Fibroblast of skin of left quadriceps (primary cell): ENCODE measurements around the gene GNG8.
A peak's percentile ranks its signal among the peaks of the same experiment; 100 is the strongest.
"Not testable (repeated sequence)": the region's sequence is repeated elsewhere in the genome, so short reads cannot be mapped to it uniquely, and the experiment has no call there.

Source experiments
- DNase-seq, 2 experiments: peaks; one replicate each; pipeline ENCODE4 v3.0.0-alpha.2; 2013; ENCODE audit warnings: low read depth in 2 of 2

The GNG8 gene

DNA sequence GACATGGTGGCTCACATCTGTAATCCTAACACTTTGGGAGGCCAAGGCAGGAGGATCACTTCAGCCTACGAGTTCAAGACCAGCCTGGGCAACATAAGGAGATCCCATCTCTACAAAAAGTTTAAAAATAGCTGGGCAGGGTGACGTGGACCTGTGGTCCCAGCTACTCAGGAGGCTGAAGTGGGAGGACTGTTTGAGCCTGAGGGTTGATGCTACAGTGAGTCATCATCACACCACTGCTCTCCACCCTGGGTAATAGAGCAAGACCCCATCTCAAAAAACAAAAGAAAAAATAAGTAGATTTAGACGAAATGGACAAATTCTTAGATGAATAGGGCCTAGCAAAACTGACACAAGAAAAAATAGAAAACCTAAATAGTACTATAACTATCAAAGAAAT is 10.4 kb upstream of the GNG8 start:
- DNase-seq = no peak

DNA sequence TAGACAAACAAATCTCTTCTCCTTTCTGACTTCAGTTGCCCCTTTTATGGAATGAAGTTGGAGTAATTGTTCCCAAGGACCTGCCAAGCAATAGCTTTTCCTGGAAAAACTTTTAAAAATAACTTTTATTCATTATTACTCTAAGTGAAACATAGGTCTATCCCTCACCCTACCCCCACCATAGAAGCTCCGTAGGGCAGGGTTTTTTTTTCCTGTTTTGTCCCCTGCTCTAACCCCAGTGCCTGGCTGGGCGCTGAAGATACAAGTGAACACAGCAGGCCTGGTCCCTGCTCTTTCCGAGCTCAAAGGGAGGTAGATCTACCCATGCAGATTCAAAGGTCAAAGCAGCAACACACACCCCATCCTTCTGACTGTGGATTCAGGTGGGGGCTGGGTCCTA is 8.7 kb upstream of the GNG8 start:
- no peak for DNase-seq

DNA sequence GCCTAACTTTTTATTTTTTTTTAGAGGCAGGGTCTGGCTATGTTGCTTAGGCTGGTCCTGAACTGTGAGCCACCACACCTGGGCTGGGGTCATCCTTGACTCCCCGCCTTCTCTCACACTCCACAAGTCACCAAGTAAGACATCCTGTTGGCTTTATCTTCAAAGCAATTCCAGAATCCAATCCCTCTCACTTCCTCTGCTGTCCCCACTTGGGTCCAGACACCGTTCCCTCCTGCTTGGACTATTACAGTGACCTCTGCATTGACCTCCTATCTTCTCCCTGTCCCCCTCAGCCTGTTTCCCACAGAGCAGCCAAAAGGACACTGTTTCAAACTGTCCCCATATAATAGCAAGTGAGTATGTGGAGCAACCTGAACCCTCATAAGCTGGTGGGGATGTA is 4.7 kb upstream of the GNG8 start:
- DNase-seq = no peak

DNA sequence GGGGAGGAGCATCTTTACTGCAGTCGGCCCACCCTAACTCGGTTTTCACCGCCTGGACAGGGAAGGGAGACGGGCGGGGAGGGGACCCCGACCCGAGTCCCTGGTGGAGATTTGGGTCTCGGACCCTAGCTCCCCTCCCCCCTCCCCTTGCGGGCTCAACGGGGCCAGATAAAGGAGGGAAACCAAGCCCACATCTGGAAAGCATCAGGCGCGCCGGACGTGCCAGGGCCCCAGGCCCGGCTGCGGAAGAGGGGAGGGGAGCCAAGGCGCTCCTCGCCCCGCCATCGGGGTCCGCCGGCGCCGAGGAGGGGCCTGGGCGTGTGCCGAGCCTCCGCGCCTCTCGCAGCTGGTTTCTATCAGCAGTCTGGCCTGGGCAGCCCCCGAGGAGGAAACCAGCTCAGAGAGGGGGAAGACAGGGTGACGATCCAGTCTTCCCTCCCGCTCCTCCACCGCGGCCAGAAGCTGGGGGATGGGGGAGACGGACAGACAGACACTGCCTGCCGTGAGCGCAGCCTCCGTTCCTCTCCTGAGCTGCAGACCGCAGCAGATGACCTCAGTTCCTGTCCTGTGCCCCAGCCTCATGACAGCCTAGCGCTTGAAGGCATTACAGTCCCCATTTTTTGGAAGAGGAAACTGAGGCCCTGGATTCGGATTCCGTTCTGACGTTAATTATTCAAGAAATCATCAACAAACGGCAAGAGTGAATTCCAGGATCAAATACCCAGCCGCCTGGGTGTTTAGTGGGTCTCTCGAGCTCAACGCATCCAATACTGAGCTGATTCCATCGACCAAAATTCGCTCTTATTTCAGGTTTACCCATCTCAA is 3.6 kb upstream of the GNG8 start:
- peak; percentile 82 to 84 for DNase-seq

DNA sequence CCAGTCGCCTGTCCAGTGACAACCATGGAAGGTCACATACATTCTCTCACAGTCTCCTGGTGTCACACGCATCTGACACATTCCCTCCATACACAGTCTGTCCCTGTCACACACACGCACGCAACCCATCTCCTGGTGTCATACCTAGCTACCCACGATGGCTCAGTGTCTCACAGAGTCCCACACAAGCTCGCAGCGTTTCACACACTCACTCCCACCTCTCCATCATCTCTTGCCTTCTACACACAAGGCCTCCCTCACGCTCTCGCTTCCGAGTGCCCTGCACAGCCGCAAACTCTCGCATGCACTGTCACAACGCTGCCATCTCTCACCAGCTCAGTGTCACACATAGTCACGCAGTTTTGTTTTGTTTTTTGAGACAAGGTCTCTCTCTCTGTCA is 1.2 kb upstream of the GNG8 start:
- no peak for DNase-seq

DNA sequence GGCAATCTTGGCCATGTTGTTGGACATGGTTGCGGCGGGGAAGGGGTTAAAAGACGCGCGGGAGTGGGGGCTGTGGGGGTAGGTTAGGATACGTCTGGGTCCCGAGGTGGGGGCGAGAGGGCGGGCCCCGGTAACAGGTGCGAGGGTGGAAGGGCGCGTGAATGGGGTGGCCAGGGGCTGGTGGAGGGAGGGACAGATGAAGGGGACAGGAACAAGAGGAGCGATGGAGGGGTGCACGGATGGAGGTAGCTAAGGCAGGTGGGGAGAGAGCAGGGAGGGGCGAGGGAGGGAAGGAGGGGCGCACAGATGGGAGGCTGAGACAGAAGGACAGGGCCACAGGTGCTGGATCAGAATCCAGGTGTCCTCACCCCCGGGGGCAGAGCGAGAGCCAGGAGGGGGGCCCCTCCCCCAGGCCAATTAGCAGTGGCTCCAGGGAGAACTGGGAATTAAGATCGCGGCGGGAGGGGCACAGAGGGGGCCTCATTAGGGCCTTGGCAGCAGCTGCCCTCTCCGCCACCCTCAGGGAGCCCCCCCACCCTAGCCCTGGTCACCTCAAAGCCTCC is 1.3 kb downstream of the GNG8 start:
- DNase-seq = no peak

DNA sequence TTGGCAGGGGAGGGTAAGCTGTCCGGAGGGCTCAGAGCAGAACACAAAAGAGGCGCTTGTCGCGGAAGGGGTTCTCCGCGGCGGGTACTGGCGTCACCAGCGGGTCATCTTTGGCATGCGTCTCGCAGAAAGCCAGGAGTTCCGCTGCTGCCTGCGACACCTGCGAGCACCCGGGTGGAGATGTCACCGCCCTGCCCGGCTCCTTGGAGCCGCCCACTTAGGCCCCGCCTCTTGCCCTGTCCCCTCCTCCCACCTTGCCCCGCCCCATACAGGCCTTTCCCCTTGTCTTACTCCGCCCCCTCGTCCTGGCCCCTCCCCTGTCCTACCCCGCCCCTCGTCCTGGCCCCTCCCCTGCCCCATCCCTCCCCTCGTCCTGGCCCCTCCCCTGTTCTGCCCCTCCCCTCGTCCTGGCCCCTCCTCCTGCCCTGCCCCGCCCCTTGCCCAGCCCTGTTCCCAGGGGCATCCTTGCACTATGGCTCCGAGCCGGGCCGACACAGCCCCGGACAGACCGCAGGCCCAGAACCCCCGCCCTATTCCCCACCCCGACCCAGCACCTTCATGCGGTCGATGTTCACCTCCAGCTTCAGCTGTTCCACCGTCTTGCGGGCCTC is 1.9 kb downstream of the GNG8 start:
- peak; percentile 61 to 71 for DNase-seq

DNA sequence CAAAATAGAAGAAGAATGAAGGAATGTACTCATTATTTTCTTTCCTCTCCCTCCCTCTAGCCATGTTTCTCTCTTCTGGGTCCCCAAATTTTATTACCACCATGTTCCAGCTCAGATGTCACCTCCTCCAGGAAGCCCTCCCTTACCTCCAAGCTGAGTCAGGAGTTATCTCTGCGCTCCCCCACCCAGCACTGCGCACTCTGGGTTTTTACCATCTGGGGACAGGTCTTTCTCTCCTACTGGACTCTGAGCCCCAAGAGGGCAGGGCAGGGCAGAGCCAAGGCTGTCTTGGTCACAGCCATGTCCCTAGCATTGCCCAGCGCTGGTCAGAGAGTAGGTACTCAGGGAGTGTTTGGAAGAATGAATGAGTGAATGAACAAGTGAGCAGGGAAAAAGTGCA is 2.9 kb downstream of the GNG8 start:
- DNase-seq = no peak

DNA sequence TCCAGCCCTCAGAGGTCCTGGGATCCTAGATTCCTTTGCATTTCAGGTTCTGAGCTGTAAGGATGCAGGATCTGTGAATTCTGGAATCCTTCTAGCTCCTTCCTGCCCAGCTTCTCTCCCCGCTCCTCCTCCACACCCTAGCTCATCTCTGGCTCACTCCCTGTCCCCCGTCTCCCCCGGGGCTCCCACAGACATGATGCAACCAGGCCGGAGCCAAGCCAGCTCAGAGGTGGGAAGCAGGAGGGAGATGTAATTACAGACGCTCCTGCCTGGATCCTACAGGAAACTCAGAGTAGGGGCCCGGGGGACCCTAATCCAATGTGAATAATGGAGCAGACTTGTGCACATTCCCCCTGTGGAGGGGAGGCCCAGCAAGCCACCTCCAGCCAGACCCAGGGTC is 4.5 kb downstream of the GNG8 start:
- DNase-seq = peak in 1 of 2 experiments; percentile 55

DNA sequence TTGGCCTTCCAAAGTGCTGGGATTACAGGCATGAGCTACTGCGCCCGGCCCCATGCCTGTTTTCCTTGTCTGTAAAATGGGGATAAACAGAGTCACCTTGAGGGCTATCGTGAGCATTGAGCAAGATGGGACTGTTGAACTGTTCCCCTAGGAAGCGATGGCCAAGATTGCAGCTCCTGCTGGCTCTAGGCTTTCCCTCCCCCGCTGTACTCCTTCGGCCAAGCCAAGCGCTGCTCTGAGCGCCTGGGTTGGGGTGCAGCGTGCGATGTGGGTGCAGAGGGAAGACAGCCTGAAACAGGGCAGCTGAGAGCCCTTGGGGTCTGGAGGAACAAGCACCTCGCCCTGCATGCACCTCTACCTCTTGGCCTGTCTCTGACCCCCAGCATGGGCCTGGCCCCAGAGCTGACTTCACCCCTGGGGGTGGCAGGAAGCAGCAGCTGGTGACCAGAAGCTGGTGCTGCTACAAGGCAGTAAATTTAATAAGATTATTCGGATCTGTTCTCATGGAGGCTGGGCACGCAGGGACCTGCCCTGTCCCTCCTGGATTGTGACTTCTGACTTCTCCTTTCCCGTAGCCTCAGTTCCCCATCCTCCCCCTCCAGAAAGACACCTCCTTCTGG is 5.3 kb downstream of the GNG8 start:
- no peak for DNase-seq

DNA sequence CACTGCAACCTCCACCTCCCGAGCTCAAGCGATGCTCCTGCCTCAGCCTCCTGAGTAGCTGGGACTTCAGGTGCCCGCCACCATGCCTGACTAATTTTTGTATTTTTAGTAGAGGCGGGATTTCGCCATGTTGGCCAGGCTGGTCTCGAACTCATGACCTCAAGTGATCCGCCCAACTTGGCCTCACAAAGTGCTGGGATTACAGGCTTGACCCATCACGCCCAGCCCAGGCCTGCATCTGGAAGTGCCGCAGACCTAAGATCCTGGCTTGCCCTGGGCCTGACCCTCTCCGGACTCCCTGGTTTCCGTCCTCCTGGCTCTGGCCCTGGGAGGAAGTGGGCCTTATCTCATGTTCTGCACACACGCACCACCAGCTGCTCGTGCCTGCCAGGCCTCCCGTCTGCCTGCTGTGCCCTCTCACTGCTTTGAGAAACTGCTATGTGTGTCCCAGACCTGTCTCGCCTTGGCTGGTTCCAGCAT is 6.4 kb downstream of the GNG8 start:
- no peak for DNase-seq

DNA sequence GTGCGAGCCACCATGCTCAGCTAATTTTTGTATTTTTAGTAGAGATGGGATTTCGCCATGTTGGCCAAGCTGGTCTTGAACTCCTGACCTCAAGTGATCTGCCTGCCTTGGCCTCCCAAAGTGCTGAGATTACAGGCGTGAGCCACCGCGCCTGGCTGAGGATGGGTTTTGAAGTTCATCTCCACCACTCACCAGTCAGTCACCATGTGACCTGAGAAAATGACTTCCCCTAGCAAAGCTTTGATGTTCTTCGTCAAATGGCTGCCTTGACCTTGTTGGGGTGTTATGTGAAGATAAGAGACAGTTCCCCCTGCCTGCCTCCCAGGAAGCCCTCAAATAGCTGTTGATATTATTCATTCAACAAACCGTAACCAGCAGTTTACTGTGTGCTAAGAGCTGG is 7.0 kb downstream of the GNG8 start:
- not testable (repeated sequence) for DNase-seq

DNA sequence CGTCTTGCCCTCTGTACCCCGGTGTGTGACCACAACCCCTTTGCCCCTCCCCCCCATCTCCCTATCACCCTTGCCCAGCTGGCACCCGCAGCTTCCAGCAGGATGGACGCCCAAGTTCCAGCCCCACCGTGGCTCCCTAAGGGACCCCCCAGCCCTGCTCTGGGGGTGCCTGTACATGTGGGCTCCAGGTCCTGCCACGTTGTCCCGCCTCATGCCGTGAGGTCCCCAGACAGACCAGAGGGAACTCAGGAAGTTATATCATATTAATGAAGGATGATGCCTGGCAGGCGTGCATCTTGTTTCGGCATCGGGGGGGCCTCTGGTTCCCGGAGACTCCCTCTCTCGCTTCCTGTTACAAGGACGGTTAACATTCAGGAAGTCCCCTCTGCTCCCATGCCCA is 9.6 kb downstream of the GNG8 start:
- DNase-seq = no peak

DNA sequence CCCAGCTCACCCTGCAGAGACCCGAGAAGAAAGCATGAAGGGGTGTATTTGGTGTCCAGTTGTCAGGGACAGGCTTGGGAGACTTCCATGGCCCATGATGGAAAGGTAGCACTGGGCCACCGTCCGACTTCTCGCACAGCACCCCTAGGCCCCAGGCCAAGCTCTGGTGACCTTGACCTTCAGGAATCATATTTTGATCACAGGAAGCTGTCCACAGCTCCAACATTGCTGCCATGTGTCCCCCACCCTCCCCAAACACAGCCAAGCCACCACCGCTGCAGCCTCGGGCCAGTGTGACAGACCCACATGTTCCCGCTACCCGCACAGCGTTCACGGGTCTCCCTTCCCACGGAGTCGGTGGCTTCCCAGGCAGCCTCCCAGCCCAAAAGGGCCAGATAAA is 10.3 kb downstream of the GNG8 start:
- DNase-seq = no peak

DNA sequence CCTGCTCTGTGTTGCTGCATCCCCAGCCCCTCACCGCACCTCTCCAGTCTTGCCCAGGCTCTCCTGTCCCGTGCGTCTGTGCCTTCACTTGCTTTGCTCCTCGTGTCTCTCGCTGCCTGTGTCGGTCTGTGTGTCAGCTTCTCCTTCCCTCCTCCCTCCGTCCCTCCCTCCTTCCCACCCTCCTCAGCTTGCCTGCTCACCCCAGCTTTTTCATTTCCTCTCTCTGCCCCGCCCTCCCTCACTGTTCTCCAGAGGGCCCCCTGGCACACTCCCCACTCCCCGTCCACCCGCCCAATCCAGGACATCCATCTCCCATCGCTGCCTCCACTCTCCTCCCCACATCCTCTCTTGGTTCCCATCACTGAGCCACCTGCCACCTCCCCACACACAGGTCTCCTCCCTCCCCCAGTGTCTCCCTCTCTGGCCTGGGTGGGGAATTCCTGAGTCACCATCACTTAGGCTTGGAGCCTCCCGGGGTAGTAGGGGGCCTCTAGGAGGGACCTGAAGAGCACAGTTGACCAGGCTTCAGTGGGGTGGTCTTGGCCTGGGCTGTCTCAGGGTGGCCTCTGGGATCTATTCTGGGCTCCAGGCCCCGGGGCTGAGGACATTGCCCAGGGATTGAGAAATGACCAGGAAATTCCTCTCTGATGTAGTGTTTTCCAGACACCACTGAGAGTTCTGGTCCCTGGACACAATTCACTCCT is 10.9 kb downstream of the GNG8 start, which contains the start of gene PTGIR:
Gene PTGIR (minus strand): TSS at position 132 of the 704 bp plus-strand sequence. CDS start 864 bp downstream, outside the sequence.
- peak; percentile 56 to 57 for DNase-seq

DNA sequence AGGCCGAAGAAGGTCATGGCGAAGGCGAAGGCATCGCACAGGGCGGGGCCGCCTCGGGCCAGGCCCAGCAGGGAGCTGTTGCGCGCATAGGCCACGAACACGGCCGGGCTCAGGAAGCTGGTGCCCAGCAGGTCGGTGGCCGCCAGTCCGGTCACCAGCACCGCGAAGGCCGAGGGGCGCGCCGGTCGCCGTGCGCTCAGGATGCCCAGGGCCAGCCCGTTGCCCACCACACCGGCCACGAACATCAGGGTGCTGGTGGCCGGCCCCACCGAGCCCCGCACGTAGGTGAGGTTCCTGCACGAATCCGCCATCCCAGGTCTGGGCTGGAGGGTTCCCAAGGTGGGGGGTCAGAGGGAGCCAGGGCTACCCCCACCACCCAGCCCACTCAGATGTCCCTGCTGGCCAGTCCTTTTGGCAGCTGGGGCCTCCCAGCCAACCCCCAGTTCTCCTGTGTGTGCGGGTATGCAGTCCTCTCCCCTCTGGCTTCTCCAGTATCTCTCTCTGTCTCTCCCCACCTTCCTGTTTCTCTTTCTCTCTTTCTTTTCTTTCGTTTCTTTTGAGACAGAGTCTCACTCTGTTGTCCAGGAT is 12.0 kb downstream of the GNG8 start:
- no peak for DNase-seq

DNA sequence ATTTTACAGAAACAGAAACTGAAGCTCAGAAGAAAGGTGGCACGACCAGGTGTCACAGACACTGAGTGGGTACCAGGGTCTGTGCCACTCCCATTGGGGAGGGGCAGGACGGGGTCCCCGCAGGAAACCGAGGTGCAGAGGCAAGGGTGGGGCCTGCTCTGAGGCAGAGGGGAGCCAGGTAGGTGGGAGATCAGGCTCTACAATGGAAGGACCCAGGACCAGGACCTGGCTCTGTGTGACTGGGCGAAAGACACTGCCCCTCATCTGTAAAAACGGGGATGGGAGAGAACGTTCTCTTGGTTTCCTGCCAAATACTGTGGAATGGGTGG is 13.9 kb downstream of the GNG8 start:
- no peak for DNase-seq

DNA sequence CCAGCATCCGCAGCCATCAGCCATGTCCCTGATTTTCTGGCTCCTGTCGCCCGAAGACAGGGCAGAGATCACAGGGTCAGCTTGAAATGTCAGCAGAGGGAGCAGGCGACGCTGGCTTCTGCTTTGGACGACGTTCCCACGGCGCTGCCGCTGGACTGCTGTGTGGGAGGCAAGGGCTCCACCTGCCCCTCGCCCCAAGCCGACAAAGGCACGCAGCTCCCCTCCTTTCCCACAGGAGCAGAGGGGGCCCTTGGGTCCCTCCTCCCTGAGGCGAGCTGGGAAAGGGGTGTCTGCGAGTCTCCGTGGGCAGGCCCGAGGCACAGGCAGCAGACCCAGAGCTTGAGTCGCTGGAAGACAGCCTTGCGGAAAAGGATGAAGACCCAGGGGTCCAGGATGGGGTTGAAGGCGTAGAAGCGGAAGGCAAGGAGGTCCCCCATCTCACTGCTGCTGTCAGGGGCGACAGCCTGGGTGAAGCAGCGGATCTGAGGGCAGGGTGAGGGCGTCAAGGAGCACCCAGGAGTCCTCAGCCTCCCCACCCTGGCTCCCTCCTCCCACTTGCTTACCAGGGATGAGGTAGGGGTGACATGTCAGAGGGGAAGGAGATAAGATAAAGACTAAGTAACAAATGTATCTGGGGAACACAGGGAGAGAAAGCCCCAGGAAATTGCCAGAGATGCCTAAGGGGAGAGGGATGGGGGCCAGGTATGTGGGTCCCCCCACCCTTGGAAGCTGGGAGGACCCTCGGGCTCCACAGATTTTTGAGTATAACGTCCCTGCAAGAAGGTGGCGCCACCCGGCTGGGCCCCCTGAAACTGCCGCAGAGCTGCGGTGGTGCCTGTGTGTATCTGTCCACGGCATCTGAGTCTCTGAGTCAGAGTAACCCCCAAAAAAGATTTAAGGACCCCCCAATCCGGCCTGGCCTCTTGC is 14.5 kb downstream of the GNG8 start:
- no peak for DNase-seq

DNA sequence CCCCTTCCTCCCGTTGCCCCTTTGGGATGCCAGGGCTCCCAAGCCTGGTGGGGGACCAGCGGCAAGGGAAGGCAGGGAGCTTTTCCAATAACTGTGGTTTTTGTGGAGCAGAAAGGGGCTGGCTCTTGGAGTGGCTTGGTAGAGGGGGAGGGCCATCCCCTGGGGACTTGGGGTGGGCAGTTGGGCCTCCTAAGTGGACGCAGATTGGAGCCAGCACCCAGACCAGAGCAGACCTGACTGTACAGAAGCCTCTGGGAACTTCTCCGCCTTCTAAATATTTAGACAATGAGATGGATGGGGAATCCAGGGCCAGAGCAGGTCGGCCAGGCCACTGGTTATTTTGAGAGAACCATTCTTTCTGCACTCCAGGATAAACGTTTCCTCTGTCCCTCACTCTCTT is 15.3 kb downstream of the GNG8 start:
- DNase-seq = no peak

DNA sequence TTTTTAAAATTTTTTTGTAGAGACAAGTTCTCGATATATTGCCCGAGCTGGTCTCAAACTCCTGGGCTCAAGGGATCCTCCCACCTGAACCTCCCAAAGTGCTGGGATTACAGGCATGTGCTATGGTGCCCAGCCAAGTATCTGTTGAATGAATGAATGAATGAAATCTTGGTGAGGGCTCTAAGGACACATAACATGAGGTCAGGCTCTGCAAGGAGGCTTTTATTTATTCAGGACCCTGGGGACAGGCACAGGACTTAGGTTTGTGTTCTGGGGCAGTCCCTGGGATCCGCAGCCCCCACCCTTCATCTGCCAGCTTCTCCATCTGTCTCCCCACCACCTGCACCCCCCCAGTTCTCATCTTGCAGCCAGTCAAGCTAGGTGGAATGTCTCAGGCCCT is 15.7 kb downstream of the GNG8 start:
- no peak for DNase-seq
